ENCODE data around the gene FLII. TPM values are rescaled to one million over a fixed set of nuclear protein-coding genes. Genes with fewer than 3 reads are reported as not detected.

Gene FLII
- total and polyA plus RNA-seq, 2 of the 13 experiments (the other 11 are each of a cell fraction or from before 2014, with no cell fraction given) = 130 to 303 TPM

- TF ChIP-seq ZFP91 (CRISPR knock-in tag; IDR thresholded peaks at IDR 0.05; ENCODE audit: borderline replicate concordance) (no peak; the same call in 1 of the 2 replicates), ZNF574 (CRISPR knock-in tag; IDR thresholded peaks at IDR 0.05) (peak; percentile 45; the same call in 1 of the 2 replicates), NAIF1 (CRISPR knock-in tag; IDR thresholded peaks at IDR 0.05; ENCODE audit: borderline replicate concordance) (no peak), PLSCR1 (CRISPR knock-in tag; IDR thresholded peaks at IDR 0.05; ENCODE audit: borderline replicate concordance) (no peak), IRF2 (CRISPR knock-in tag; IDR thresholded peaks at IDR 0.05) (0 out of 2 replicates have a peak, but pooled peaks have one; percentile 17), ZNF275 (CRISPR knock-in tag; IDR thresholded peaks at IDR 0.05; ENCODE audit: borderline replicate concordance) (0 out of 2 replicates have a peak, but pooled peaks have one; percentile 63), ZFP41 (CRISPR knock-in tag; IDR thresholded peaks at IDR 0.05; ENCODE audit: borderline replicate concordance) (no peak), MEIS1 (CRISPR knock-in tag; IDR thresholded peaks at IDR 0.05; ENCODE audit: borderline replicate concordance) (no peak), HDAC1 (CRISPR knock-in tag; IDR thresholded peaks at IDR 0.05) (no peak), TARDBP (CRISPR knock-in tag; IDR thresholded peaks at IDR 0.05) (0 out of 2 replicates have a peak, but pooled peaks have one; percentile 45), MEF2D (CRISPR knock-in tag; IDR thresholded peaks at IDR 0.05) (no peak), KLF16 (CRISPR knock-in tag; IDR thresholded peaks at IDR 0.05) (peak in 1 of 2 experiments; percentile 37; a peak in 1 of 4 replicates), TCF12 (IDR thresholded peaks at IDR 0.05) (no peak), TCF12 (CRISPR knock-in tag; IDR thresholded peaks at IDR 0.05) (no peak), IKZF5 (CRISPR knock-in tag; IDR thresholded peaks at IDR 0.05) (no peak; the same call in 1 of the 2 replicates), SALL2 (CRISPR knock-in tag; IDR thresholded peaks at IDR 0.05) (0 out of 2 replicates have a peak, but pooled peaks have one; percentile 39), GATAD1 (CRISPR knock-in tag; IDR thresholded peaks at IDR 0.05) (no peak), TFDP2 (CRISPR knock-in tag; IDR thresholded peaks at IDR 0.05) (peak; percentile 30; the same call in 1 of the 2 replicates)
Observed at GRCh38 chr17:18224387-18225120, 34.0 kb downstream of the FLII start (continued).

Measured in HepG2 (cell line).